ENCODE results near the gene MLLT3. TPM values are rescaled to one million over a fixed set of nuclear protein-coding genes. Genes with fewer than 3 reads are reported as not detected.

The MLLT3 gene
- total RNA-seq, 1 donor from 2014 or later: 40.0 TPM

DNA sequence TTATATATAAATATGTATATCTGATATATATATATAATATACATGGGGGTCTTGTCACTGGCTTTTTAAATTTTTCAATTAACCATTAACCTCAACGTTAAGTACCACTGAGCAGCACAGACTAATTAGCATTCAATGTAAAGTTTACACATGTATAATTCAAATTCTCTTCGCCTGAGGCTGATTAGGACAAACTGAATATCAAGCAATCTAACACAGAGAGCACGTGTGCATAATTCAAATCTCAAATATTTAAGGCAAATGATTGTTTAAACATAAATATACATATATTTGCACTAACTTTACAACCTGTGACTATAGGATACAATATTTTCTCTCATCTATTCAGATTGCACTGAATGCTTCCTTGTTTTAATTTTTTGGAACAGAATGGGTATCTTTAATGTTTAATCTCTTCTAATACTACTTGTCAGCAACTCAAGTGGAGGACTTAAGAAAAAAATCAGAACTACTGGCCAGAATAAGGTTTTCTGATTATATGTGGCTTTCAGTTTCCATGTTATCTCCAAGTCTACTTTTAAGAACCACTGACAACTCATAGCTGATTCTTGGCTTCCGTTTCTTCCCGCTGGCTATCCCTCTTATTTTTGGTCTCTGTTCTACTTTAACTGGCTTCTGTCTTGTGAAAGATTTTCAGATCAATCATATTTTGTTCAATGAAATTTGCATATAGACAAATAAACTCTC is 204.8 kb downstream of the MLLT3 start:
- DNase-seq (ENCODE audit: low read depth): no peak

- DNase-seq (ENCODE audit: low read depth): no peak
These were observed 208.1 kb downstream of the MLLT3 start for GRCh38 chr9:20414150-20414549.

DNA sequence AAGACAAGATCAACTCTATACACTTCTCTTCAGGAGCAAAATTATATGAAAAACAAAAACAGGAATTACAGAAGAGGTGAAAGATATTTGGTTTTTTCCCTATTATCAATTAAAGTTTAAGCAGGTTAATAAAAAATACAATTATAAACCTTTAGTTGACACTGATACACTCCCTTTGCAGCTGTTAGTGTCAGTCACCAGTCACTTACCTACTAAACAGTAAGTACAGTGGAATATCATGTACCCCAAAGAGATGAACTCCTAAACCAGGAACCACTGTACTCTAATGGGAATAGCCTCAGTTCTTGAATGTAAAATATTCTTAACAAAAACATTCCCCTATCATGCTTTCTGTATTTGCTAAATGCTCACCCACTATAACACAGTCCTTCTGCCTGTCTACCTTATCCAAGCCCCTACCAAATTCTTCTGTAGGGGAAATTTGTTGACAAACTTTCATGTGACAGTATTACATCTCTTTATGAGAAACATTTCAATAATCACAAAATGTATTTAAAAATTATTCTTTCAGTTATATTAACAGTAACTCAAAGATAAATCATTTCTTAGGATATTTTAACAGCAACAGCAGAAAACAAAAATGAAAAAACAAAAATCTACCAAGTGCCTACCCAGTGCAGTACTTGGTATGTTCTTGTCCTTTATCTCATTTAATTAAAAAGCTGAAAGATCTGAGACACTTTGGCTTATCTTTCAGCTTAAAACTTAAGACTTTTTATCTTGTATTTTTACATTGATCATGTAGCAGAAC is 212.8 kb downstream of the MLLT3 start:
- no peak for DNase-seq (ENCODE audit: low read depth)

GRCh38 chr9:20408513-20408912 is 213.8 kb downstream of the MLLT3 start:
- peak; percentile 52 for DNase-seq (ENCODE audit: low read depth)

- DNase-seq (ENCODE audit: low read depth): no peak
These were observed 215.3 kb downstream of the MLLT3 start for GRCh38 chr9:20407013-20407412.

DNA sequence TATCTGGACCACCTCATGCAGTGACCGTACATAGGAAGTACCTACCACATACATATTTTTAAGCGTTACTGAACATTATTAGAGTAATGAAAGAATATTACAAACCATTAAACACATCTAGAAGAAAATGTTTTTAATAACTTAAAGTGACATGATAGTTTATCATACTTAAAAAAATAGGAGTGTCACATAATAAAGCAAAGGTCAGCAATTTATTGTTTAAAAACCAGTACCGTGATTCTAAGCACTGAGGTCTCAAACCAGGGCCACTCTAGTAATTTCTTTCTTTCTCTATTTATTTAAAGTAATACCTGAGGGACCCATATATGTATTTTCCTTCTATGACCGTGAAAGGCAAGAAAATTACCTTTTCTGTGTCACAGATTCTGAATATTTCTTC is 216.0 kb downstream of the MLLT3 start:
- DNase-seq (ENCODE audit: low read depth): no peak

DNA sequence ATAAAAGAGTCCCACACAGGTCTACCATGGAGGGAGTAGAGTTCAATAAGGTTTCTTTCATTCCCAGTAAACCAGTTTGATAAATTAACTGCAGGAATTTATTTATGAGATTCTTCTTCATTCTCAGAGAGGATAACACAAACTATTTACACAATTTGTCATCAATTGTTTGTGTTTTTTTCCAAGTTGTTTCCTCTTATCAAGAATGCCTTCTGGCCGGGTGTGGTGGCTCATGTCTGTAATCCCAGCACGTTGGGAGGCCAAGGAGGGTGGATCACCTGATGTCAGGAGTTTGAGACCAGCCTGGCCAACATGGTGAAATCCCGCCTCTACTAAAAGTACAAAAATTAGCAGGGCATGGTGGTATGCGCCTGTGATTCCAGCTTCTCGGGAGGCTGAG is 216.7 kb downstream of the MLLT3 start:
- no peak for DNase-seq (ENCODE audit: low read depth)

DNA sequence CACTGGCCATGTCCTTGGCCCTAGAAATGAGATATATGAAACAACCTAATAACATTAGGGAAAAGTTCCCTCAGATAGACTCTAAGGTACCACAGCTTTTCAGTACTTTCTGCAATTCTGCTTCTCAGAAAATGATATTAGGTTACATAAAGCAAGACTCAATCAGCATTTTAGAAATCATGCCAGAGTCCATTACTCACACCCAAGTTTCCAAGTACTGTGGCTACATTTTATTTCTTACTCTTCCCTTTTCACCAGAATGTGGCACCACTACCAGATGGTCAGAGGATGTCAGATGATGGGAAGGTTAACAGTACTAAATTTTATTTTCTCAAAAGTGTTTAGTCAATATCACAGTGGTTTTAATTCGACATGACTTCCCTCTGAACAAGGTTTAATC is 217.2 kb downstream of the MLLT3 start:
- DNase-seq (ENCODE audit: low read depth): no peak

GRCh38 chr9:20404192-20404813 is 218.0 kb downstream of the MLLT3 start:
- no peak for DNase-seq (ENCODE audit: low read depth)

GRCh38 chr9:20403346-20403745 is 219.0 kb downstream of the MLLT3 start:
- DNase-seq (ENCODE audit: low read depth): no peak

DNA sequence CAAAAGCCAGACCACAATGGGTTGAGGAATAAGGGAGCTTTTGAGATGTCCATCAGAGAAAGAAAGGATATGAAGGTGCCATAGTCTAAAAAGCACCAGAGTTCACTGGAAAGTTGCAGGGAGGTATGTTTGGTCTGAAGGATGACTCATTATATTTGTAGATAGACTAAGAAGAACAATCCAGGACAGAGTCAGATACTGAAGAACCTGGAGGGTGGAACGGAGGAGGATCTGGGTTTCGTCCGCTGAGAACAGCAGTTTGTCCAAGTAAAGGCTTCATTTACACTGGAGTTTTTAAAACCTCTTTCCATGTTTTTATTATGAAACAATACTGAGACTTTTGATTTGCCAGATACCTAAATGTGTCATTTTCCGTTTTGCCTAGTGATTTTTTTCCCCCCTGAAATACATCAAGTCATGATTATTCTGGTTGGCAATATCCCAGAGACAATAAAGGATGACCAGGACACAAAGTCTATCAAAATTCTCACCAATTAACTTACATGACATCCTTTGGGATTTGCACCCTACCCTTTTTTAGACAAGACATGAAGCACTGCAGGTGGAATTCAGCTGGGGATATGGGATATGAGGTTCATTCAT is 219.9 kb downstream of the MLLT3 start:
- peak; percentile 26 for DNase-seq (ENCODE audit: low read depth)

DNA sequence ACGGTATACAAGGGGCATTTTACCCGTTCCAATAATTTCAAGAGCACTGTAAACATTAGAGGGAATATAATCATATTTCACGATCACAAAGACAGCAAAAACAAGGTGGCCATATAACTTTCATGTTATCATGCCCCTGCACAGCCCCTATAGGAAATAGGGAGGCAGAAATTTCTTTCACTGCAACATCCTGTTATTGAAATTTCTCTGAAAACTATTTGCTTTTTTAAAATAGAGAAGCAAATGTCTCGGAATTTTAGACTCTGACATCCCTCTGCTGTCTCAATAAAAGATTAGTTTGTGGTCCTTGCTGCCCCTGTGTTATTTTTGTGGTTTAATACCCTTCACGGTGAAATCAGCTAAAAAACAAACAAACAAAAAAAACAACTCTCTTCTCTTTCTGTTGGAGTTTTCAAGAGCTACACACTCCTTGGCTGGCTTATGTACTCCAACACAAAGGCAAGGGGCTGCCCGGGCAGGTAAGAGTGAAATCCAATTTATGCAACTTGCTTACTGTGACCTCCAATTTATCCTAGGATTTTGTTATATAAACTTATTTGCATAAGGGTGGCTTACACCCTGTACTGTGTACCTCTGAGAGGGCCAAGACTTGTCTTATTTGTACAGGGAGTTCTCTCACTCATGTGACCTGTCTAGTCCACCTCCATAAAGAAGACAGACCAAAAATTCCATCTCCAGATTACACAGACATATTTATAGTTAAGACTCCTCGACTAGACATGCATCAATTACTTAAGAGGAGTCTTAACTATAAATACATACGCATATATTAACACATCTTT is 223.6 kb downstream of the MLLT3 start:
- no peak for DNase-seq (ENCODE audit: low read depth)

DNA sequence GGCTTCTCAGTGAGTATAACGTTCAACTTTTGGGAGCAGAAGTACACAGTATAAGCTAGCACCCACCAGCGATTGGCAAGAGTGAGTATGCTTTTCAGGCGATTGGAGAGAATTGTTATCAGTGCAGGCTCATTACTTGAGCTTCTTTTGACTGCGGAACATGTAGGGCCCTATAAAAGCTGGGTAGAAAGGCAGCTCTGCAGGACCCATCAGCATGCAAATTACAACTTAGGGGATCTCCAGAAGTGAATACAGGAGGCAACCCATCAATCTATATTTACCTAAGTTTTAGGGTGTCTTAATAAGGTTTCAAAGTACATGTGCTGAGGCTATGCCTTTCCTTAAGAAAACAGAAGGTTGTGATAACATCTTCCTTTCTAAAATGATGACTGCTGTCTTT is 225.0 kb downstream of the MLLT3 start:
- DNase-seq (ENCODE audit: low read depth): no peak

GRCh38 chr9:20396509-20396908 is 225.8 kb downstream of the MLLT3 start:
- no peak for DNase-seq (ENCODE audit: low read depth)

DNA sequence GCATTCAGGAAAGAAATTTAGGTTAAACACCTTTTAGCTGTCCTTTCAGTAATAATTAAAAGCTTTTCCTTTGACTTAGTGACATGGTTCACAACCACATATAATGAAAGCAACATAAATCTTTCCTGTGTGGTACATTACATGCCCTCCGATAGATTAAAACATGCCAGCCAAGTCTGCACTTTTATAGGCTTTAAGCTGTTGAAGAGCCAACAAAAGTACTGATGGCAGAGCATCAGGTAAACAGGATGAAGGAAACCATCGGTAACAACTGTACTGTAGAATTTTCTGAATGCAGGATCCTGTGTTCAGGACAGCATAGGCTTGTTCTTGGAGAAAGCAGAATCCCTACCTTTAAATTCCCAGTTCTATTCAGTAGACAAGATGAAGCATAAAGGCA is 226.6 kb downstream of the MLLT3 start:
- DNase-seq (ENCODE audit: low read depth): no peak

DNA sequence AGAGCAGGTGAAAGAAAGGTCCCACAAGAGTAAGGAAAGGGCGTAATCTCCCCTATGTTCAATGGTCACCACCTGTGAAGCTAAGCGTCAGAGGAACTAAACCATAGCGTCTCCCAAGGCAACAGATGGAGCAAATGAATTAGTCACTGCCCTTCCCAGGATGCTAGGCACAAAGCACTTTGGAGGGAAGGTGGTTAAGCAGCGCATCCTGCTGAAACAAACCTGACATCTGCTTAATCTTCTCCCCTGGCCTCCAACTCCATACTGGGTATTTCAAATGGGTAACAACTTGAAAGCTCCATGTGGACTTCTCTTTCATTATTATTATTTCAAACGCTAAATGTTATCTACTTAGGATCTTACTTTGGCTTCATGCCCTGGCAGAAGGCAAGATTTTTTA is 227.3 kb downstream of the MLLT3 start:
- DNase-seq (ENCODE audit: low read depth): no peak

- no peak for DNase-seq (ENCODE audit: low read depth)
These were observed 231.1 kb downstream of the MLLT3 start for GRCh38 chr9:20391208-20391607.

DNA sequence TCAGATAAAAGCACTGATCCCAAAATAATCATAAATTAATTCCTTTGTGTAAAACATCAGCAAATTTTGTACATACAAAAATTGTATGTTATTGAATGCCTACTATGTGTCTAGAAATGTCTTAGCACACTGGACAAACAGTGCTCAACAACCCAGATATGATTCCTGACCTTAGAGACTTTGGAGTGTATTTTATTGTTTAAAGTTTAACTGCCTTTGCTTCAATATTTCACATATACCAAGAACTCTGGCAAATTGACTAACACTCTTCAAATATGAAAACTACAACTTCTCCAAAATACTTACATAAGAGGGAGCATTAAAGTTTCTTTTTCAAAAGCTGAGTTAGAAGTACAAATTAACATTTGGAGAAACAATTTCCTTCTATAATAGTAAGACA is 231.9 kb downstream of the MLLT3 start:
- no peak for DNase-seq (ENCODE audit: low read depth)

DNA sequence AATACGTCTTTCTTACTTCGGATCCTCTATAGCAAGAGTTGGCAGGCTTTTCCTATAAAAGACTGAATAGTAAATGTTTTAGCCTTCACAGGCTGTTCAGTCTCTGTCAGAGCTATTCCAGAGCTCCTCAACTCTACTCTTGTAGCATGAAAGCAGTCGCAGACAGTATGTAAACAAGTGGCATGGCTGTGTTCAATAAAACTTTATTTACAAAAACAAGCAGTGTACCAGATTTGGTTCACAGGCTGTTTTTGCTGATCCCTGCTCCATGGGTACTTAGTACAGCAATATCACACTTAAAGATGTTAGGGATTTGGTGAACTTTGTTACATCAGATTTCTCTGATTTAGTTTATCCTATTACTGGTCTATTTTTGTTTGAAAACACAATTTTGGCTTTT is 235.2 kb downstream of the MLLT3 start:
- no peak for DNase-seq (ENCODE audit: low read depth)

DNA sequence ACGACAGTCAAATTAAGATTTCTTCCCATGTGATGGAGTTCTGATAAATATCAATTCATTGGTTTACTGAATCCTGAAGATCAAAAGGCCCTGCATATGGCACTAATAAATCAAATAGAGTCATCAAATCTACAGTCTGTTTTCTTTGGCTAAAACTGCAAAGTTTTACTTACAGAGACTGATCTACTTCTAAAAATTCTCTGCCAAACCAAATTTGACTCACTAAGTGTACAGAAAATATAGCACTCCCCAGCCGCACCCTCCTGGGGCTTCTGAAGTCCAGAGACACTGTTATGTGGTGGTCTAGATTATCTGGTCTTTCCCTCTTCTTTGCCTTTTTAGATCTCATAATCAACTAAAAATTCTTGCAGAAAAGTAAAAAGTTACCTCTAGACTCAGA is 237.7 kb downstream of the MLLT3 start:
- DNase-seq (ENCODE audit: low read depth): no peak

DNA sequence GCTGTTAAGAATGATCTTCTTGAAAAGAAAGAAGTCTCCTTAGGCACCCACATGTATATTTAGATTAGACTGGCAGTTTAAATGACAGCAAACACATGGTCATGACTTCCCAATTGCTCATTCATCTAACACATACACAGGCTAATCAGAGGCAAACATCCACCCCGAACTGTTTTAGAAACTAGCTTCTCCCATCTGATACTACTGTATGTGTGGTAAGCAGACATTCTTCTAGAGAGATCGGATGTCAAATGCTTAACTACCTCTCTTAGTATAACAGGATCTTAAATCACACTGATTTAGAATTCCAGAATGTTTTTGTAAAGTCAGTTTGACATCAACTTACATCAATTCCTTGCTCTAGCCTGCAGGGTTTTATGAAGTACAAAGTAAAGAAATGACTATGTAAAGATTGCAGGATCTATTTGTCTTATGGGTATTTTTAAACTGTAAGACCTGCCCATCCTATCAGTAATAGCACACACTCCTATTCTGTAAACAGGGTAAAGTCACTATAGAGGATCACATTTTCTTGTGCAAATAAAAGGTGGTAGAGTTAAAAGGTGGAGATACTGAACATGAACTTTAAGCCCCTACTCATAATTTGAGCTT is 239.7 kb downstream of the MLLT3 start:
- DNase-seq (ENCODE audit: low read depth): peak; percentile 41
